ENCODE measurements around the gene TAF1B. TPM values are rescaled to one million over a fixed set of nuclear protein-coding genes. Genes with fewer than 3 reads are reported as not detected.

The TAF1B gene
- total RNA-seq, 1 experiment from 2014 or later, result 24.8 TPM

DNA sequence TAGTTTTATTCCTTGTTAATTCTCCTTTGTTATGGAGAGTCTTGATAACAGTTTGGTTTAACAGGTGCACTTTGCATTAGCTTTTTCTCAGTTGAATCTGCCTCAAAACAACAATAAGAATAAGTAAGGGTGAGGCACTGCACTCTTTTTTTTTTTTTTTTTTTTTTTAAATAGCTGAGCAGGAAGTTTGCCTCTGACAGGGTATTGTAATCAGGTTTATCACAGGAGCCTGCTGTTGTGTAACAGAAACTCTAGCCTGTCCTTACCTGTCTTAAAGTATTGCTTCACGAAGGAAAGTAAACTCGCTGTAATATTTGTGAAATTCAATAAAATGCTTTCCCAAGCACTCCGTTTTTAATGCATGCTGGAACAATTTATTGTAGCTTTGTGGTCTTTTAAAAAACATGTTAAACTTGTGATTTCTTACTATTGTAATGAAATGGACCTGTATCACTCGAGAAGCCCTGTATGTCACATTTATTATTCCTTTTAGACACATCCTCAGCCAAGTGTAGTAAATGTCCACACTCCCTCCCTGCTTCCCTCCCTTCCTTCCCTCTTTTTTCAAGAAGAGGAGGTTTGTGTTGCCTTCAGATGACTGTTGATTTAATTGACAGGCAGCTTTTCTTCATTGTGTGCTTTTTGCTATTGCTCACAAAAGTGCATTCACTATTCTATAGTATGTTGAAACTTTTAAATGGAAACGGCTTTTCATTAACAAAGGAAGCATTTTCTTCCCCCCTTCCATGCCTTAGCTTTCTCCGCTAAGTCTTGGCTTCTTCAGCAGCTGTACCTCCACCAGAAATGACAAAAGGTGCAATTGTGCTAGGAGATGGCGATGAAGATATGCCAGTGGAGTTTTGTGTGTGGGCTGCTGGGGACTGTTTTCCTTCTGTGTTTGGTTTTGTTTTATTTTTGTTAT lies 52.7 kb downstream of the TAF1B start:
- H3K27me3 ChIP-seq (ENCODE audit: insufficient read depth, low read depth), result no peaks in the 10 kb centered on the region
- CTCF ChIA-PET, result interaction anchor here (0.6 to 0.8 kb wide), 6 partner anchors 18 to 539 kb away, joined by 3 to 9 read pairs (median 4); no protein-coding TSS in a partner anchor
- peaks cover 44% of the 10 kb centered on the region for H3F3A ChIP-seq (ENCODE audit: insufficient read depth, low read depth)
- no peaks in the 10 kb centered on the region for H3K9me2 ChIP-seq (ENCODE audit: insufficient read depth)
- BruUV-seq (replicated peaks), result no TSS peak
- no peaks in the 10 kb centered on the region for H4K20me1 ChIP-seq (ENCODE audit: insufficient read depth)
- peaks cover 49% of the 10 kb centered on the region for H3K4me1 ChIP-seq (replicated peaks; ENCODE audit: insufficient read depth)
- peak overlapping the region; percentile 95 for H3K27ac ChIP-seq
- no peaks in the 10 kb centered on the region for H3K9me3 ChIP-seq (ENCODE audit: insufficient read depth, low read depth)
- H3K36me3 ChIP-seq (ENCODE audit: low read depth), result no peaks in the 10 kb centered on the region
- H3K79me2 ChIP-seq (ENCODE audit: low read depth), result peaks cover 35% of the 10 kb centered on the region
- TF ChIP-seq, protein P1, sequence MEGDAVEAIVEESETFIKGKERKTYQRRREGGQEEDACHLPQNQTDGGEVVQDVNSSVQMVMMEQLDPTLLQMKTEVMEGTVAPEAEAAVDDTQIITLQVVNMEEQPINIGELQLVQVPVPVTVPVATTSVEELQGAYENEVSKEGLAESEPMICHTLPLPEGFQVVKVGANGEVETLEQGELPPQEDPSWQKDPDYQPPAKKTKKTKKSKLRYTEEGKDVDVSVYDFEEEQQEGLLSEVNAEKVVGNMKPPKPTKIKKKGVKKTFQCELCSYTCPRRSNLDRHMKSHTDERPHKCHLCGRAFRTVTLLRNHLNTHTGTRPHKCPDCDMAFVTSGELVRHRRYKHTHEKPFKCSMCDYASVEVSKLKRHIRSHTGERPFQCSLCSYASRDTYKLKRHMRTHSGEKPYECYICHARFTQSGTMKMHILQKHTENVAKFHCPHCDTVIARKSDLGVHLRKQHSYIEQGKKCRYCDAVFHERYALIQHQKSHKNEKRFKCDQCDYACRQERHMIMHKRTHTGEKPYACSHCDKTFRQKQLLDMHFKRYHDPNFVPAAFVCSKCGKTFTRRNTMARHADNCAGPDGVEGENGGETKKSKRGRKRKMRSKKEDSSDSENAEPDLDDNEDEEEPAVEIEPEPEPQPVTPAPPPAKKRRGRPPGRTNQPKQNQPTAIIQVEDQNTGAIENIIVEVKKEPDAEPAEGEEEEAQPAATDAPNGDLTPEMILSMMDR (conservative IDR thresholded peaks at IDR 0.05), result no peak
- TF ChIP-seq EZH2 (IDR thresholded peaks at IDR 0.05; ENCODE audit: low read depth), result no peak
- intact Hi-C loops (cut with micrococcal nuclease; ENCODE audit: unreplicated experiment), result loop anchor here (2.0 to 5.0 kb wide), 3 partner anchors 46 to 64 kb away; no protein-coding TSS in a partner anchor
- peak overlapping the region; percentile 77 for H3K4me2 ChIP-seq
- no peak overlapping the region for H2AFZ ChIP-seq
- POLR2A ChIA-PET (ENCODE audit: unreplicated experiment), result interaction anchor here (0.5 to 0.7 kb wide), 6 partner anchors 23 to 266 kb away, joined by 4 to 18 read pairs (median 10); no protein-coding TSS in a partner anchor
- DNase-seq, result peak; percentile 6 to 94
- peak overlapping the region; percentile 33; the same call in 1 of the 2 replicates for H3K4me3 ChIP-seq

DNA sequence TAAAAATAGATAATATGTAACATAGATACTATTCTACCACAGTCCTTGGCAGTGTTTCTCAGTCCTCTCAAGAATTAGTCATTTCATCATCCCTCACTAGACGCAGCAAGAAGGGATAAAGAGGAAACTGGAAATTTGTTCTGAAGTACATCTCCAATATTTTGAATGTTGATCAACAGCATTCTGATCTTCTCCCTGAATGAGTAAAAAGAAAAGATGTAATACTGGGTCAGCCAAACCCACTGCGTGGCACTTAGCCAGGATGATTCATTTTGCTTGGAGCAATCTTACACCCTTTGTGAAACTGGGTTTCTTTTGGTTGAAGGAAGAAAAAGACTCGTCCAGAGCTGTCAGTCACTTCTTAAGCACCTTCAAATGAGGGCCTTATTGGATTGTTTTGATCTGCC lies 54.1 kb downstream of the TAF1B start:
- Histone ChIP-seq H3K27ac (peak overlapping the region; percentile 95), H3K4me2 (peak overlapping the region; percentile 77), H4K20me1 (ENCODE audit: insufficient read depth) (no peaks in the 10 kb centered on the region), H3K4me1 (replicated peaks; ENCODE audit: insufficient read depth) (peaks cover 54% of the 10 kb centered on the region), H3F3A (ENCODE audit: insufficient read depth, low read depth) (peaks cover 42% of the 10 kb centered on the region), H3K9me3 (ENCODE audit: insufficient read depth, low read depth) (no peaks in the 10 kb centered on the region), H3K79me2 (ENCODE audit: low read depth) (peaks cover 35% of the 10 kb centered on the region), H3K27me3 (ENCODE audit: insufficient read depth, low read depth) (no peaks in the 10 kb centered on the region), H3K9me2 (ENCODE audit: insufficient read depth) (no peaks in the 10 kb centered on the region), H3K36me3 (ENCODE audit: low read depth) (0 out of 2 replicates have a peak, but pooled peaks cover under 1% of the 10 kb centered on the region), H3K4me3 (no peak overlapping the region), H2AFZ (no peak overlapping the region)
- DNase-seq, result peak; percentile 90 to 99
- intact Hi-C loops (cut with micrococcal nuclease; ENCODE audit: unreplicated experiment), result loop anchor here (1.0 to 5.0 kb wide), 4 partner anchors 8 to 65 kb away; partner anchors contain the start of gene GRHL1
- POLR2A ChIA-PET (ENCODE audit: unreplicated experiment), result interaction anchor here (0.6 kb wide), 1 partner anchor 763 kb away, joined by 7 read pairs; no protein-coding TSS in a partner anchor
- TF ChIP-seq EZH2 (IDR thresholded peaks at IDR 0.05; ENCODE audit: low read depth), result no peak
- TF ChIP-seq, protein P1 (conservative IDR thresholded peaks at IDR 0.05), result no peak
- CTCF ChIA-PET, result interaction anchor here (0.6 kb wide), 1 partner anchor 61 kb away, joined by 3 read pairs; no protein-coding TSS in a partner anchor
- BruUV-seq (replicated peaks), result no TSS peak

GRCh38 chr2:9897846-9898245 lies 54.6 kb downstream of the TAF1B start:
- peaks cover 39% of the 10 kb centered on the region for H3K79me2 ChIP-seq (ENCODE audit: low read depth)
- no peak overlapping the region for H2AFZ ChIP-seq
- H3K27ac ChIP-seq, result peak overlapping the region; percentile 95
- peaks cover 45% of the 10 kb centered on the region for H3F3A ChIP-seq (ENCODE audit: insufficient read depth, low read depth)
- CTCF ChIA-PET, result interaction anchor here (0.6 kb wide), 1 partner anchor 62 kb away, joined by 3 read pairs; no protein-coding TSS in a partner anchor
- peak in 1 of 2 experiments; percentile 45 for DNase-seq
- TF ChIP-seq EZH2 (IDR thresholded peaks at IDR 0.05; ENCODE audit: low read depth), result no peak
- TF ChIP-seq, protein P1 (conservative IDR thresholded peaks at IDR 0.05), result no peak
- H3K4me1 ChIP-seq (replicated peaks; ENCODE audit: insufficient read depth), result peaks cover 54% of the 10 kb centered on the region
- H3K4me3 ChIP-seq, result peak overlapping the region; percentile 15; the same call in 1 of the 2 replicates
- H3K9me3 ChIP-seq (ENCODE audit: insufficient read depth, low read depth), result no peaks in the 10 kb centered on the region
- H3K4me2 ChIP-seq, result peak overlapping the region; percentile 67
- H3K9me2 ChIP-seq (ENCODE audit: insufficient read depth), result no peaks in the 10 kb centered on the region
- H3K27me3 ChIP-seq (ENCODE audit: insufficient read depth, low read depth), result no peaks in the 10 kb centered on the region
- 0 out of 2 replicates have a peak, but pooled peaks cover 4% of the 10 kb centered on the region for H3K36me3 ChIP-seq (ENCODE audit: low read depth)
- intact Hi-C loops (cut with micrococcal nuclease; ENCODE audit: unreplicated experiment), result loop anchor here (1.0 to 5.0 kb wide), 4 partner anchors 7 to 66 kb away; partner anchors contain the start of gene GRHL1
- H4K20me1 ChIP-seq (ENCODE audit: insufficient read depth), result no peaks in the 10 kb centered on the region
- BruUV-seq (replicated peaks), result no TSS peak
- POLR2A ChIA-PET (ENCODE audit: unreplicated experiment), result no interaction called here
